CD14-positive monocyte (primary cell): ENCODE results near the gene SIK3. TPM values are rescaled to one million over a fixed set of nuclear protein-coding genes. Genes with fewer than 3 reads are reported as not detected.
A peak's percentile ranks its signal among the peaks of the same experiment; 100 is the strongest.

Experiments
- DNase-seq, 3 donors: peaks; one replicate each; pipeline ENCODE4 v3.0.0-alpha.2; 2011 to 2022
- H2AFZ ChIP-seq: 2 replicates; pipeline ENCODE4 v1.6.0; 2012; ENCODE audit warnings: mild to moderate bottlenecking, low read depth, low read length, inconsistent platforms; ENCODE audit not compliant: insufficient read depth, poor library complexity, severe bottlenecking
- H3K27ac ChIP-seq, 2 donors: 1 replicate in 1 of 2; 2 replicates in 1 of 2; pipeline ENCODE4 v1.5.1; 2012 to 2013; ENCODE audit warnings: low read length in 2 of 2, control low read depth in 1 of 2, inconsistent platforms in 1 of 2, low read depth in 1 of 2, mild to moderate bottlenecking in 1 of 2
- H3K27me3 ChIP-seq, 2 donors: one replicate each; pipeline versions ENCODE4 v1.6.0 to v1.6.1; 2011 to 2013; ENCODE audit warnings: low read length in 2 of 2; ENCODE audit not compliant: control insufficient read depth in 2 of 2, insufficient read depth in 2 of 2
- H3K36me3 ChIP-seq, 2 donors: replicated peaks in 1 of 2; 1 replicate in 1 of 2; 2 replicates in 1 of 2; pipeline versions ENCODE4 v1.5.1 to v1.6.1; 2012 to 2013; ENCODE audit warnings: low read length in 2 of 2, control low read depth in 1 of 2, inconsistent platforms in 1 of 2, mild to moderate bottlenecking in 1 of 2; ENCODE audit not compliant: insufficient read depth in 2 of 2, control insufficient read depth in 1 of 2
- H3K4me1 ChIP-seq, 2 donors: 1 replicate in 1 of 2; 2 replicates in 1 of 2; pipeline versions ENCODE4 v1.5.1 to v1.6.1; 2012 to 2013; ENCODE audit warnings: low read length in 2 of 2, control low read depth in 1 of 2, inconsistent platforms in 1 of 2, mild to moderate bottlenecking in 1 of 2, moderate library complexity in 1 of 2; ENCODE audit not compliant: insufficient read depth in 2 of 2, control insufficient read depth in 1 of 2
- H3K4me2 ChIP-seq: replicated peaks from 2 replicates; pipeline ENCODE3; 2012; ENCODE audit warnings: low read length, moderate library complexity, mild to moderate bottlenecking; ENCODE audit not compliant: poor library complexity, severe bottlenecking; ENCODE audit errors: extremely low read depth
- H3K4me3 ChIP-seq, 3 experiments: fragments of 200-600 bp in 1 of 3; sonication (generic) in 1 of 3; replicated peaks in 1 of 3; 1 replicate in 2 of 3; 2 replicates in 1 of 3; pipeline ENCODE4 v1.5.1; 2011 to 2013; ENCODE audit warnings: low read length in 3 of 3, mild to moderate bottlenecking in 3 of 3, control low read depth in 2 of 3, low read depth in 2 of 3, inconsistent platforms in 1 of 3, moderate library complexity in 1 of 3
- H3K79me2 ChIP-seq: 2 replicates; pipeline ENCODE4 v1.6.0; 2012; ENCODE audit warnings: mild to moderate bottlenecking, control low read depth, inconsistent platforms, low read length, moderate library complexity; ENCODE audit not compliant: insufficient read depth
- H3K9ac ChIP-seq: 2 replicates; pipeline ENCODE4 v1.6.0; 2017; ENCODE audit warnings: low read length, mild to moderate bottlenecking; ENCODE audit not compliant: insufficient read depth, poor library complexity, severe bottlenecking
- H3K9me3 ChIP-seq, 2 donors: replicated peaks in 1 of 2; 1 replicate in 1 of 2; 2 replicates in 1 of 2; pipeline versions ENCODE4 v1.5.1 to v1.6.1; 2012 to 2013; ENCODE audit warnings: low read length in 2 of 2, control low read depth in 1 of 2; ENCODE audit not compliant: control insufficient read depth in 1 of 2, insufficient read depth in 1 of 2
- H4K20me1 ChIP-seq: 2 replicates; pipeline ENCODE4 v1.6.0; 2012; ENCODE audit warnings: mild to moderate bottlenecking, low read length, control low read depth, moderate library complexity; ENCODE audit not compliant: insufficient read depth
- H3K27ac Mint-ChIP-seq, 7 donors: one replicate each; pipeline ENCODE4 v1.8.0; 2020; ENCODE audit warnings: mild to moderate bottlenecking in 7 of 7, mixed read lengths in 7 of 7, moderate library complexity in 6 of 7, inconsistent platforms in 2 of 7
- H3K27me3 Mint-ChIP-seq, 3 donors: one replicate each; pipeline ENCODE4 v1.8.0; 2021 to 2022; ENCODE audit warnings: low read depth in 3 of 3, mild to moderate bottlenecking in 3 of 3, mixed read lengths in 3 of 3, moderate library complexity in 3 of 3, inconsistent platforms in 1 of 3
- H3K36me3 Mint-ChIP-seq, 2 donors: one replicate each; pipeline ENCODE4 v1.8.0; 2020; ENCODE audit warnings: mixed read lengths in 2 of 2, inconsistent platforms in 1 of 2, mild to moderate bottlenecking in 1 of 2
- H3K4me1 Mint-ChIP-seq: one replicate; pipeline ENCODE4 v1.8.0; 2020; ENCODE audit warnings: mild to moderate bottlenecking, mixed read lengths
- H3K4me3 Mint-ChIP-seq, 2 donors: one replicate each; pipeline ENCODE4 v1.8.0; 2020; ENCODE audit warnings: mild to moderate bottlenecking in 2 of 2, mixed read lengths in 2 of 2, moderate library complexity in 1 of 2
- H3K9me3 Mint-ChIP-seq, 7 donors: one replicate each; pipeline ENCODE4 v1.8.0; 2020 to 2022; ENCODE audit warnings: mixed read lengths in 7 of 7, mild to moderate bottlenecking in 6 of 7, moderate library complexity in 6 of 7, inconsistent platforms in 2 of 7
- CTCF ChIP-seq: fragments of 200-600 bp; IDR thresholded peaks from one replicate; pipeline ENCODE4 v1.8.0; 2022; ENCODE audit warnings: antibody characterized with exemption, mild to moderate bottlenecking
- WGBS: methylation state at CpG from one replicate; pipeline ENCODE4 v1.1.5; 2013; ENCODE audit warnings: missing lambda C conversion rate; ENCODE audit not compliant: insufficient coverage; 5-methylcytosine and 5-hydroxymethylcytosine counted together
- intact Hi-C, 2 donors: fragments of 100-400 bp; cut with micrococcal nuclease; formaldehyde crosslinking; loops; one replicate each; pipeline versions ENCODE4 v1.15.0 to v1.15.1; 2023
- polyA plus RNA-seq, 3 donors: library from polyadenylated mRNA; depleted of rRNA in 1 of 3; unstranded in 2 of 3; stranded (reverse) in 1 of 3; fragments of 300-500 nt in 2 of 3; fragments of >200 nt in 1 of 3; fragmentation: Illumina TruSeq in 2 of 3; gene quantifications; 1 replicate in 2 of 3; 2 replicates in 1 of 3; pipeline ENCODE4 v1.2.3, GENCODE V29; 2012 to 2021

SIK3 gene
- polyA plus RNA-seq, 3 donors = 18.3 to 142 (median 20.0) TPM

GRCh38 chr11:117091753-117092477, 6.3 kb downstream of the SIK3 start:
- no peak overlapping the region for H3K4me3 ChIP-seq
- Mint-ChIP-seq H3K4me3 (no peak overlapping the region), H3K27ac (peak overlapping the region in 3 of 7 donors; percentile 3 to 52 (median 32)), H3K9me3 (no peaks in the 10 kb centered on the region), H3K4me1 (peaks cover 71% of the 10 kb centered on the region), H3K27me3 (peaks cover 0 to 2% (median 0%) of the 10 kb centered on the region in 3 donors), H3K36me3 (peaks cover 9 to 17% of the 10 kb centered on the region in 2 donors)
- H3K4me1 ChIP-seq = peaks cover 33 to 42% of the 10 kb centered on the region in 2 donors
- H3K4me2 ChIP-seq = no peak overlapping the region
- TF ChIP-seq CTCF = no peak
- no peak for DNase-seq
- H3K9me3 ChIP-seq = no peaks in the 10 kb centered on the region
- H3K27me3 ChIP-seq = no peaks in the 10 kb centered on the region
- intact Hi-C loops = no loop called here
- peaks cover 0 to 4% of the 10 kb centered on the region in 2 donors for H3K36me3 ChIP-seq
- no peak overlapping the region for H3K27ac ChIP-seq
- H3K79me2 ChIP-seq = peaks cover 100% of the 10 kb centered on the region
- 100% methylated on average over 1 of the region's 4 CpGs for WGBS
- no peak overlapping the region for H3K9ac ChIP-seq
- H2AFZ ChIP-seq = no peak overlapping the region
- peaks cover 100% of the 10 kb centered on the region for H4K20me1 ChIP-seq

GRCh38 chr11:117090111-117090706, 8.0 kb downstream of the SIK3 start:
- H3K4me2 ChIP-seq = no peak overlapping the region
- H3K27ac ChIP-seq = no peak overlapping the region
- TF ChIP-seq CTCF = no peak
- no peak overlapping the region for H2AFZ ChIP-seq
- no peak for DNase-seq
- no peaks in the 10 kb centered on the region for H3K27me3 ChIP-seq
- no peak overlapping the region for H3K27ac Mint-ChIP-seq
- H3K9me3 Mint-ChIP-seq = no peaks in the 10 kb centered on the region
- peaks cover 56% of the 10 kb centered on the region for H3K4me1 Mint-ChIP-seq
- H3K9me3 ChIP-seq = no peaks in the 10 kb centered on the region
- peaks cover 0 to 2% (median 0%) of the 10 kb centered on the region in 3 donors for H3K27me3 Mint-ChIP-seq
- peaks cover 100% of the 10 kb centered on the region for H3K79me2 ChIP-seq
- peaks cover 15 to 29% of the 10 kb centered on the region in 2 donors for H3K36me3 Mint-ChIP-seq
- H3K4me3 ChIP-seq = no peak overlapping the region
- WGBS = no CpG with 5 or more reads among the region's 5 CpGs
- intact Hi-C loops = no loop called here
- no peak overlapping the region for H3K9ac ChIP-seq
- peaks cover 16 to 28% of the 10 kb centered on the region in 2 donors for H3K4me1 ChIP-seq
- H3K36me3 ChIP-seq = peaks cover 2 to 4% of the 10 kb centered on the region in 2 donors
- peaks cover 100% of the 10 kb centered on the region for H4K20me1 ChIP-seq
- H3K4me3 Mint-ChIP-seq = no peak overlapping the region
